GM18499 (cell line): ENCODE data around the gene SCNN1B.
"Not testable (repeated sequence)": the region's sequence is repeated elsewhere in the genome, so short reads cannot be mapped to it uniquely, and the experiment has no call there.

Experiments
- ATAC-seq: cut with Tn5 transposase; IDR thresholded peaks from one replicate; pipeline ENCODE4 v1.9.1; 2021; ENCODE audit warnings: moderate number of reproducible peaks; ENCODE audit not compliant: insufficient read depth, unreplicated experiment

SCNN1B gene

GRCh38 chr16:23302045-23302956, at the start of gene SCNN1B:
Gene SCNN1B (plus strand): TSS chr16:23302302. CDS start chr16:23348600, 46,298 bp downstream.
- no peak for ATAC-seq

- no peak for ATAC-seq
These were observed 49.8 kb upstream of the SCNN1B start for GRCh38 chr16:23252310-23252709.

- ATAC-seq = not testable (repeated sequence)
These were observed 48.5 kb upstream of the SCNN1B start for GRCh38 chr16:23253650-23254049.

GRCh38 chr16:23254338-23254737, 47.8 kb upstream of the SCNN1B start:
- ATAC-seq = no peak

- no peak for ATAC-seq
These were observed 47.1 kb upstream of the SCNN1B start for GRCh38 chr16:23255000-23255399.

GRCh38 chr16:23256440-23256839, 45.7 kb upstream of the SCNN1B start:
- ATAC-seq = no peak

- no peak for ATAC-seq
These were observed 44.4 kb upstream of the SCNN1B start for GRCh38 chr16:23257682-23258081.

GRCh38 chr16:23258919-23259237, 43.2 kb upstream of the SCNN1B start:
- no peak for ATAC-seq

GRCh38 chr16:23267647-23268046, 34.5 kb upstream of the SCNN1B start:
- no peak for ATAC-seq

GRCh38 chr16:23268561-23268960, 33.5 kb upstream of the SCNN1B start:
- no peak for ATAC-seq

- ATAC-seq = no peak
These were observed 32.7 kb upstream of the SCNN1B start for GRCh38 chr16:23269248-23269953.

- ATAC-seq = no peak
These were observed 31.4 kb upstream of the SCNN1B start for GRCh38 chr16:23270654-23271053.

- ATAC-seq = no peak
These were observed 27.1 kb upstream of the SCNN1B start for GRCh38 chr16:23274968-23275367.

GRCh38 chr16:23276821-23277220, 25.3 kb upstream of the SCNN1B start:
- ATAC-seq = no peak

- ATAC-seq = no peak
These were observed 24.1 kb upstream of the SCNN1B start for GRCh38 chr16:23278031-23278430.

GRCh38 chr16:23279721-23280153, 22.4 kb upstream of the SCNN1B start:
- ATAC-seq = no peak

- no peak for ATAC-seq
These were observed 21.6 kb upstream of the SCNN1B start for GRCh38 chr16:23280483-23280967.

GRCh38 chr16:23282568-23282967, 19.5 kb upstream of the SCNN1B start:
- ATAC-seq = no peak

GRCh38 chr16:23283571-23283970, 18.5 kb upstream of the SCNN1B start:
- ATAC-seq = no peak

- ATAC-seq = no peak
These were observed 17.5 kb upstream of the SCNN1B start for GRCh38 chr16:23284584-23284983.

GRCh38 chr16:23286131-23286532, 16.0 kb upstream of the SCNN1B start:
- no peak for ATAC-seq
